ENCODE results near the gene CTXN3.

Gene CTXN3

GRCh38 chr5:127649018-127649439, at the start of gene CTXN3:
Gene CTXN3, plus strand, starts transcription at chr5:127649082. Its CDS starts 8,440 bp downstream, at chr5:127657522.
- no peak for DNase-seq (ENCODE audit: low read depth)

- DNase-seq (ENCODE audit: low read depth), result no peak
Observed at GRCh38 chr5:127599320-127599719, 49.6 kb upstream of the CTXN3 start.

DNA sequence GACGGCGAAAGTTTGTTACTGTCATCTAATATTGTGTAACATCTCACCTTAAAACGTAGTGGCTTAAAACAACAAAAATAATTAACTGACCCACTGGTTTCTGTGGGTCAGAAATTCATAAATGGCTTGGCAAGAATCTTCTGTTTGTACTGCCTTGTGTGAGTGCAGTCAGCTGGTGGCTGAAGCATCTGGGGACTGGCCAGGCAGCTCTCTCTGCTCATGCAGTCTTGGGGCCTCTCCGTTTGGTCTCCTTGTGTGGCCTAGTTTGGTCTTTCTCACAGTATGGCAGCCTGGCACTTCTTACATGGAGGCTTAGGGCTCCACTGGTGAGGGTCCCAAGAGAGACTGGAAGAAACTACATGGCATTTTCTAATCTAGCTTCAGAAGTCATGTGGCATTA, 49.0 kb upstream of the CTXN3 start:
- DNase-seq (ENCODE audit: low read depth), result no peak

- DNase-seq (ENCODE audit: low read depth), result no peak
Observed at GRCh38 chr5:127601111-127601510, 47.8 kb upstream of the CTXN3 start.

DNA sequence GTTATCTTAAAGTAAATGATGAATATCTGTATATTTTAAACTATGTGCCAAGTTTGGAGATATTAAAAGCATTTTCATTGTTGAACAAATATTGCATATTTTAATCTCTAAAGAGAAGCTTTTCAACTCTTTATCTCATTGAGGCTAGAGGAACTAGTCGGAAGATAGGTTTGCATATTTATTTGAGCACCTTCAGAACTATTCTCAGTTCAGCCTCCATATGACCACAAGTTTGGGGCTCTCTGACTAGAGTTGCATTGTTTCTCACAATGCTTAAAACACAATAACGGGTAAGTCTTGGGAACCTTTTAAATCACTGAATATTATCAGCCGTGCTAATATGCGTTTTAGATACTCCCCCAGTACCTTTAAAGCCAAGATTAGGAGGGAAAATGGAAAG, 47.3 kb upstream of the CTXN3 start:
- DNase-seq (ENCODE audit: low read depth), result no peak

DNA sequence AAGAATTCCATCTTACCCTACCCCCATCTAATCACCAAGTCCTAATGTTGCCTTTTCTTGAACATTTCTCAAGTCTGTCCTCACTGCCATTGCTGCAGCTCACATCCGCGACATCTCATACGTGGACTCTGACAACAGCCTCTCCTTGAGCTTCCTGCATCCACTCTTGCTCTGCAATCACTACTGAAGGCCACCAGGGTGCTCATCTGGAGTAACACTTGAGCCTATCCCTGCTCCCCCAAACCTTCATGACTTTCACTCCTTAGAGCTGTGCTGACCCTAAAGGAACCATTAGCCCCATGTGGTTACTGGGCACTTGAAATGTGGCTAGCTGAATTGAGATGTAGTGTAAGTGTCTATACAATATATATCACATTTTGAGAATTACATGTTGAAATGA, 46.4 kb upstream of the CTXN3 start:
- no peak for DNase-seq (ENCODE audit: low read depth)

GRCh38 chr5:127602896-127603844, 45.7 kb upstream of the CTXN3 start:
- no peak for DNase-seq (ENCODE audit: low read depth)

DNA sequence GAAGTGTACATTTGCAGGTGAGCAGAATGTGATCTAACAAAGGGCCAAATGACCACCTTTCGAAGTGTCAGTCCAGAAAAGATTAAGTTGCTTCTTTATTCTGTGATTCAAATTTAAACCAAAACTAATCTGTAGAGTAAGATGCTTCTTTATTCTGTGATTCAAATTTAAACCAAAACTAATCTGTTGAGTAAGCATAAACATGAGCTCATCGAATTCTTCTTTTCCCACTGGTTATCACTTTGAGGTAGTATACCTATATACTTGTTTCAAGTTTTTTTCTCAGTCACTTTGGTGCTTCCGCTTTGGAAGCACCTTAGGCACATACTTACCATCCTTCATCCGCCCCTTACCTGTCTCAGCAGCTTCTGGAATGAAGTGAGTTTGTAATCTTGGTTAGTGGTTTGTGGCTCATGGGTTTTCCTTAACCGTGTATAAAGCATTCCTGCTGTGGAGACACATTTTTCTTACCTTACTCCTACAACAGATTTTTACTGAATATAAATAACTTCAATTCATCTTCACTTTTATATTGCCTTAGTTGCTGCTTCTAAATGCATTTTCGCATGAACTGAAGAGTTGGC, 40.7 kb upstream of the CTXN3 start:
- DNase-seq (ENCODE audit: low read depth), result no peak

DNA sequence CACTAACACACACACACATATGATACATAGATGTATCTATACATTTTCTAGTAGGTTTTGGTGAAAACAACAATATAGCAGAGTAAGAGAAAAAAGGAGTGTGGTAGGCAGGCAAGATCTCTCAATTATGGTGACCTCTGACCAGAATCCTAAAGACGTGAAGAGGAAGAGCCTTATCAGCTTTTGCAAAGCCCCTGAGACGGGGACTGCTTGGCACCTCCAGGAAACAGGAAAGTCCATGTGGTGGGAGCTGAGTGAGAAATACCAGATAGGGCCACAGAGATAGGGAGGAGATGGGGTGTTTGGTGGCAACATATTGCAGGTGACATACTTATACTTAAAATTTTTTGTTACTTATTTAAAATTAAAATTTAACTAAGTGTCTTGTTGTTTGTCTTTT, 39.9 kb upstream of the CTXN3 start:
- DNase-seq (ENCODE audit: low read depth), result no peak

DNA sequence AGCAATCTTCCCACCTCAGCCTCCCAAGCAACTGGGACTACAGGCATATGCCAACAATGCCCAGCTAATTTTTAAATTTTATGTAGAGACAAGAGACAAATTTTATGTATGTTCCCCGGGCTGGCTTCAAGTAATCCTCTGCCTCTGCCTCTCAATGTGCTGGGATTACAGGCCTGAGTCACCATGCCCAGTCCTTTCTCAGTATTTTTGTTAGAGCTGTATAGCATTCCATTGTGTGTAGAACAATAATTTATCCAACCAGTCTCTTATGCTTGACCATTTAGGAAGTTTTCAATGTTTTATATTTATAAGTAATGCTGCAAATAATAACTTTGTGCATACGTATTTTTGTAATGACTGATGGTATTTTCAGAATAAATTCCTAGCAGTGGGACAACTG, 38.9 kb upstream of the CTXN3 start:
- no peak for DNase-seq (ENCODE audit: low read depth)

- no peak for DNase-seq (ENCODE audit: low read depth)
Observed at GRCh38 chr5:127612441-127613141, 36.3 kb upstream of the CTXN3 start.

DNA sequence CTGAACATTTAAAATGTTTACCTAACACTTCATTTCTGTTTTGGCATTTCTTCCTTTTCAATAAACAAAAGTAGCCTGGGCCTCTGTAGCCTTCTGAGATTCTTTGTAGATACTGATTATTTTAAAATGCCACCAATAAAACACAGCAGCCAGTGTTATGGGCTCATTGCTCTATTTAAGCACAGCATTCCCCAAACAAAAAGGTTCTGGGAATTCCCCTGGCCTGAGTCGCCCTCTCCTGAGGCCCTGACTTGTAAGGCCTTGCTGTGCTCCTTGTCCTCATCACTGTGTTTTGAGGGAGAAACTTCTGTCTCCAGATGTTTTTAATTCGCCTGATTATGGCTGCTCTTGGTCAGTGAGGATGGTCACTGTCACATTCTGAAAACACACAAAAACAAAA, 33.0 kb upstream of the CTXN3 start:
- DNase-seq (ENCODE audit: low read depth), result peak; percentile 48

DNA sequence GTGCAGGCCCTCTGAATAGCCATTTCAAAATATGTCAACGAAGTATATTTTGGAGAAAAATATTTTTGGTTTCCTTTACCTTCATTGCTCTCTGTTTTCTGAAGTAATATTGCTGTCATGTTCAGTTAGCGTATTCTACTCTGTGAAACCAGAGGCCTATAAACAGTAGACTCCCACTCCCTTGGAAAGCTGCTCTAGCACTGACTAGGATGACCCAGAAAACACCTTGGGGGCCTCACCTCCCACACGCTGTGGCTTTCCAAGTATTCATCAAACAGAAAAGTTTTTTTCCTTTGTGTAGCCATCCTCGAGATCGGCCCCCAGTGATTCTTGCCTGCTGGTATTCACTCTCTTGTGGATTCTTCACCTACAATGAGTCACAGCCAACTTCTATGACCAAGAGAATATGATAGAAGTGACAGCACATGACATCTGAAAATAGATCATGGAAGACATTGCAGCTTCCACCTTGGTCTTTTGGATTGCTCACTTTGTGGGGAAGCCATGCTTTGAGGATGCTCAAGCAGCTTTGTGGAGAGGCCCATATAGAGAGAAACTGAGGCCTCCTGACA, 28.9 kb upstream of the CTXN3 start:
- no peak for DNase-seq (ENCODE audit: low read depth)

DNA sequence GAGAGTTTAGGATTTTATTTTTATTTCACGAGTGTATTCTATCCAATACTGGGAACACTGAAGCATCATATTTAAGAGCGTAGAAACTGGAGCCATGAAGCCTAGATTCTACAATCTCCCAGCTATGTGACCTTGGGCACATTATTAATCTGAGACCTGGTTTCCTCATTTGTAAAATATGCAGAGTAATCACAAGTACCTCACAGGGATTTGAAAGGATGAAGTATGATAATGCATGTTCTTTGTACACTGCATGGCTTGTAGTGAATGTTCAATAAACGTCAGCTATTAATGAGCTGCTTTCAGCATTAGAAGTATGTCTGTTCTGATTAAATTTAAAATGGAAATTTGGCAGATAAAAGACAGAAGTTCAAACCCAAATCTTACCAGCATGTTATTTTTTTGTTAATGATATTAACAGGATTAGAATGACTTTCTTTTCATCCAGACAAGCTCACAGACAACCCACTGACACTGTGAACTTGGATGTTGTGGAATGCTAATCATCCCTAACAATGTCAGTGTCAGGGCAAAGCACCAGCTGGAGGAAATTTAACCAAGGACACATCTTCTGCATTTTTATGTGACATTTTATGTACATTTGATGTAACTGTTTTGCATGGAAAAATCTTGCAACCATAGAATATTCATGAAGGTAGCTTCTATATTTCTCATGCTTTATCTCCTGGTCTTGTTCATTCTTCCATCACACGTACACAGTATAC, 27.1 kb upstream of the CTXN3 start:
- no peak for DNase-seq (ENCODE audit: low read depth)

- peak; percentile 35 for DNase-seq (ENCODE audit: low read depth)
Observed at GRCh38 chr5:127634007-127634406, 14.9 kb upstream of the CTXN3 start.

GRCh38 chr5:127639828-127640227, 9.1 kb upstream of the CTXN3 start:
- no peak for DNase-seq (ENCODE audit: low read depth)

DNA sequence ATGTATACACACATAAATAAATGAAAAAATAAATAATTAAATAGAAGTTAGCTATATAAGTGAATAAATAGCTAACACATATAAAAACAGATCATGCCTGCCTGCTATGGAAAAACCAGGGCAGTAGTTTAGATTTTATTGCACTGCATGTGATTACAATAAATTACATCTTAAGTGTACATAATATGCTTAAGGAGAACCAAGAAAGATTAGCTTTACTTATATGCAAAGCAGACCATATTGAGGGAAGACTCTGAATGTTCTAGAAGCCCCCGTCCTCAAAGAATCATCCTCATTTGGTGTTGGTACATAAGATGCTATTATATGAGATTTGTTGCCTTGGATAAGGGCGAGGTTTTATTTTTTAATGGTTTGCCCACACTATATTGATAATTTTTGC, 5.9 kb upstream of the CTXN3 start:
- no peak for DNase-seq (ENCODE audit: low read depth)

- no peak for DNase-seq (ENCODE audit: low read depth)
Observed at GRCh38 chr5:127643607-127644006, 5.3 kb upstream of the CTXN3 start.

DNA sequence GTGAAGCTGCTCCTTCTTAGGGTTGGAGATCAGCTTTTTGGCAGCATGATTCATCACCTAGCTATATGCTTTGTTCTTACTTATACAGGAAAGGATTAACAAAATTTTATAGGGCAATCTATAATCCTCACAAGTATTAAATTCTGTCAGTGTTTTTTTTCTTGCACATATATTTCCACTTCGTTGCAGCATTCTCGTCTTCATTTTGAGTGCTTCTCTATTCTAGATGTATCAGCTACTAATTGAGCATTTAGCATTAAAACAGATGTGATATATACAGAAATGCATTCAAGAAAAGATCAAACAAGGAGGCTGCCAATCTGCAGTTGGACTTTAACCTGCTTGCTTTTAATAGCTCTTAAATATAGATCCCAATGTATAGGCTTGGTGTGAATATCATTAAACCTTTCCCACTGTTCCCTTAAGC, 3.6 kb upstream of the CTXN3 start:
- no peak for DNase-seq (ENCODE audit: low read depth)

DNA sequence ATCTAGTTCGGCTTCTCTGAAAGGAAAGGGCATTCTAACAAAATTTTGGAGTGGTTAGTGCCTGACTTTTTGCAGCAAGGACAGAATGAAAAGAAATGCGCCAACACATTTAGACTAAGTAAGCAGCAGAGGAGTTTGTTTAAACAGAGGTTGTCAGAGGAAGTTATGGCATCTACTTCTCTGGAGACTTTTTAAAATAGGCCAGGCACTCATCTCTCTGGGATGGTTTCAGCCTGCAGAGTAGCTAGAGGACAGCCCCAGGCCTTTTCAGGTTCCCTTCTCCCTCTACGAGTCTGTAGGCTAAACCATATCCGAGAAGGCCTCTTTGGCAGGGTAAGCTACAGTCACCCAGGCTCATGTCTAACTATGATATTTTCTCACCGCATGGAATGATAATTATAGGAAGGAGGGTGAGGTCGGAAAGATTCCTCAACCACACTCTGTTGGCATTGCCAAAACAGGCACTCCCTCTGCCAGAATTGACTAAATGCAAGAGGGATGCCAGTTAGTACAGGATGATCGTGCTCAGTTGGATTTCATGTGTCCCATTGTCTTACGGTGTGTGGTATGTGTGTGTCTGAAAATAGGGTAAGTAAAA, 1.4 kb upstream of the CTXN3 start:
- peak; percentile 40 for DNase-seq (ENCODE audit: low read depth)

GRCh38 chr5:127650022-127650421, 1.1 kb downstream of the CTXN3 start:
- DNase-seq (ENCODE audit: low read depth), result no peak
